Activated T-helper 2 cell treated with anti-CD3 and anti-CD28 coated beads, Interferon-gamma antibody, Interleukin-2, Interleukin-4, amounts not matched to agents 10 μg/mL and 5 μg/mL and 100 μg/mL, durations not matched to agents 14 hours and 24 hours and 36 hours (primary cell): ENCODE results near the gene SERPINH1. TPM values are rescaled to one million over a fixed set of nuclear protein-coding genes. Genes with fewer than 3 reads are reported as not detected.

ENCODE experiments used
- DNase-seq: peaks from one replicate; pipeline ENCODE4 v3.0.0; 2021; ENCODE audit warnings: low spot score
- H3K27ac Mint-ChIP-seq: one replicate; pipeline ENCODE4 v1.8.0; 2021; ENCODE audit warnings: mixed read lengths
- H3K27me3 Mint-ChIP-seq: one replicate; pipeline ENCODE4 v1.8.0; 2021; ENCODE audit warnings: low read depth, mixed read lengths
- H3K36me3 Mint-ChIP-seq: one replicate; pipeline ENCODE4 v1.8.0; 2021; ENCODE audit warnings: low read depth, mixed read lengths
- H3K4me1 Mint-ChIP-seq: one replicate; pipeline ENCODE4 v1.8.0; 2021; ENCODE audit warnings: low read depth, mixed read lengths
- H3K4me3 Mint-ChIP-seq: one replicate; pipeline ENCODE4 v1.8.0; 2021; ENCODE audit warnings: low read depth, mild to moderate bottlenecking, moderate library complexity, mixed read lengths
- H3K9me3 Mint-ChIP-seq: one replicate; pipeline ENCODE4 v1.8.0; 2021; ENCODE audit warnings: mixed read lengths
- intact Hi-C: fragments of 100-400 bp; cut with micrococcal nuclease; formaldehyde crosslinking; loops from one replicate; pipeline ENCODE4 v1.15.1; 2023
- total RNA-seq: library from RNA; stranded (reverse); gene quantifications from 2 replicates; pipeline ENCODE4 v1.2.3, GENCODE V29; 2022

Gene SERPINH1
- total RNA-seq, 1 donor from 2014 or later = 23.8 TPM

- DNase-seq = no peak
- peak overlapping the region; percentile 24 for H3K27ac Mint-ChIP-seq
- H3K36me3 Mint-ChIP-seq = peaks cover 8% of the 10 kb centered on the region
- H3K4me3 Mint-ChIP-seq = peak overlapping the region; percentile 91
- peaks cover 11% of the 10 kb centered on the region for H3K4me1 Mint-ChIP-seq
- intact Hi-C loops = no loop called here
- H3K27me3 Mint-ChIP-seq = no peaks in the 10 kb centered on the region
- no peaks in the 10 kb centered on the region for H3K9me3 Mint-ChIP-seq
Measured at GRCh38 chr11:75563978-75564552, 2.0 kb downstream of the SERPINH1 start.

GRCh38 chr11:75565221-75565814 is 3.3 kb downstream of the SERPINH1 start:
- no peaks in the 10 kb centered on the region for H3K27me3 Mint-ChIP-seq
- no peaks in the 10 kb centered on the region for H3K9me3 Mint-ChIP-seq
- no peak overlapping the region for H3K27ac Mint-ChIP-seq
- no peak for DNase-seq
- H3K36me3 Mint-ChIP-seq = peaks cover 9% of the 10 kb centered on the region
- peaks cover 11% of the 10 kb centered on the region for H3K4me1 Mint-ChIP-seq
- no peak overlapping the region for H3K4me3 Mint-ChIP-seq
- intact Hi-C loops = no loop called here

- Mint-ChIP-seq H3K9me3 (no peaks in the 10 kb centered on the region), H3K36me3 (peaks cover 9% of the 10 kb centered on the region), H3K4me1 (peaks cover 10% of the 10 kb centered on the region), H3K27ac (no peak overlapping the region), H3K27me3 (no peaks in the 10 kb centered on the region), H3K4me3 (no peak overlapping the region)
- DNase-seq = no peak
- intact Hi-C loops = no loop called here
Measured at GRCh38 chr11:75565916-75566762, 4.1 kb downstream of the SERPINH1 start.

- Mint-ChIP-seq H3K27ac (no peak overlapping the region), H3K36me3 (peaks cover 9% of the 10 kb centered on the region), H3K27me3 (no peaks in the 10 kb centered on the region), H3K4me3 (no peak overlapping the region), H3K9me3 (no peaks in the 10 kb centered on the region), H3K4me1 (peaks cover 5% of the 10 kb centered on the region)
- no peak for DNase-seq
- intact Hi-C loops = no loop called here
Measured at GRCh38 chr11:75566763-75567279, 4.8 kb downstream of the SERPINH1 start.

- intact Hi-C loops = no loop called here
- Mint-ChIP-seq H3K36me3 (peaks cover 9% of the 10 kb centered on the region), H3K9me3 (no peaks in the 10 kb centered on the region), H3K27me3 (no peaks in the 10 kb centered on the region), H3K4me3 (no peak overlapping the region), H3K27ac (no peak overlapping the region), H3K4me1 (peaks cover 5% of the 10 kb centered on the region)
- DNase-seq = no peak
Measured at GRCh38 chr11:75567971-75568370, 5.9 kb downstream of the SERPINH1 start.

GRCh38 chr11:75568616-75569219 is 6.7 kb downstream of the SERPINH1 start:
- H3K36me3 Mint-ChIP-seq = peaks cover 9% of the 10 kb centered on the region
- DNase-seq = no peak
- H3K27ac Mint-ChIP-seq = no peak overlapping the region
- peaks cover 2% of the 10 kb centered on the region for H3K4me1 Mint-ChIP-seq
- no peaks in the 10 kb centered on the region for H3K27me3 Mint-ChIP-seq
- H3K9me3 Mint-ChIP-seq = no peaks in the 10 kb centered on the region
- intact Hi-C loops = no loop called here
- no peak overlapping the region for H3K4me3 Mint-ChIP-seq

GRCh38 chr11:75570559-75571139 is 8.6 kb downstream of the SERPINH1 start:
- Mint-ChIP-seq H3K36me3 (peaks cover 9% of the 10 kb centered on the region), H3K4me1 (no peaks in the 10 kb centered on the region), H3K9me3 (no peaks in the 10 kb centered on the region), H3K27ac (no peak overlapping the region), H3K4me3 (no peak overlapping the region), H3K27me3 (no peaks in the 10 kb centered on the region)
- intact Hi-C loops = no loop called here
- no peak for DNase-seq

GRCh38 chr11:75571625-75572024 is 9.6 kb downstream of the SERPINH1 start:
- H3K27me3 Mint-ChIP-seq = no peaks in the 10 kb centered on the region
- no peak overlapping the region for H3K27ac Mint-ChIP-seq
- no peak for DNase-seq

GRCh38 chr11:75572744-75573143 is 10.7 kb downstream of the SERPINH1 start:
- intact Hi-C loops = no loop called here
- Mint-ChIP-seq H3K36me3 (peaks cover 9% of the 10 kb centered on the region), H3K4me1 (no peaks in the 10 kb centered on the region), H3K9me3 (no peaks in the 10 kb centered on the region), H3K27me3 (no peaks in the 10 kb centered on the region), H3K27ac (no peak overlapping the region), H3K4me3 (no peak overlapping the region)
- no peak for DNase-seq

More at GRCh38 chr11:75571625-75572024, 9.6 kb downstream of the SERPINH1 start:
- Mint-ChIP-seq H3K9me3 (no peaks in the 10 kb centered on the region), H3K4me3 (no peak overlapping the region), H3K4me1 (no peaks in the 10 kb centered on the region), H3K36me3 (peaks cover 9% of the 10 kb centered on the region)
- intact Hi-C loops = no loop called here

GRCh38 chr11:75574698-75575602 is 12.9 kb downstream of the SERPINH1 start:
- Mint-ChIP-seq H3K4me3 (no peak overlapping the region), H3K36me3 (no peaks in the 10 kb centered on the region), H3K27ac (no peak overlapping the region), H3K4me1 (no peaks in the 10 kb centered on the region), H3K27me3 (peaks cover 6% of the 10 kb centered on the region), H3K9me3 (no peaks in the 10 kb centered on the region)
- intact Hi-C loops = no loop called here
- DNase-seq = no peak

GRCh38 chr11:75576017-75576416 is 14.0 kb downstream of the SERPINH1 start:
- H3K9me3 Mint-ChIP-seq = no peaks in the 10 kb centered on the region
- H3K36me3 Mint-ChIP-seq = no peaks in the 10 kb centered on the region

More at GRCh38 chr11:75576017-75576416, 14.0 kb downstream of the SERPINH1 start:
- no peaks in the 10 kb centered on the region for H3K4me1 Mint-ChIP-seq
- intact Hi-C loops = loop anchor here (2.0 kb wide), 1 partner anchor 29 kb away; no protein-coding TSS in a partner anchor
- no peak overlapping the region for H3K27ac Mint-ChIP-seq
- H3K4me3 Mint-ChIP-seq = no peak overlapping the region
- H3K27me3 Mint-ChIP-seq = peaks cover 11% of the 10 kb centered on the region
- DNase-seq = no peak
